Esophagus (tissue), 2 donors: ENCODE data around the gene TTC39B. TPM values are rescaled to one million over a fixed set of nuclear protein-coding genes. Genes with fewer than 3 reads are reported as not detected.

ENCODE experiments used
- H3K27ac ChIP-seq, 2 donors: one replicate each; pipeline ENCODE4 v1.5.1; 2013; ENCODE audit warnings: low read depth in 2 of 2, mild to moderate bottlenecking in 2 of 2, inconsistent platforms in 1 of 2, low read length in 1 of 2, moderate library complexity in 1 of 2
- H3K27me3 ChIP-seq, 2 donors: one replicate each; pipeline ENCODE4 v1.6.1; 2013; ENCODE audit warnings: low read length in 2 of 2, control low read depth in 1 of 2, mild to moderate bottlenecking in 1 of 2; ENCODE audit not compliant: insufficient read depth in 2 of 2, control insufficient read depth in 1 of 2
- H3K36me3 ChIP-seq, 2 donors: one replicate each; pipeline ENCODE4 v1.6.1; 2013; ENCODE audit warnings: low read length in 1 of 2; ENCODE audit not compliant: control insufficient read depth in 2 of 2, insufficient read depth in 2 of 2
- H3K4me1 ChIP-seq, 2 donors: one replicate each; pipeline ENCODE4 v1.6.1; 2013; ENCODE audit warnings: low read length in 1 of 2; ENCODE audit not compliant: control insufficient read depth in 2 of 2, insufficient read depth in 2 of 2
- H3K4me3 ChIP-seq, 2 donors: one replicate each; pipeline ENCODE4 v1.5.1; 2013; ENCODE audit warnings: low read length in 2 of 2, mild to moderate bottlenecking in 2 of 2, low read depth in 1 of 2, moderate library complexity in 1 of 2
- H3K9me3 ChIP-seq, 2 donors: one replicate each; pipeline ENCODE4 v1.6.1; 2013; ENCODE audit warnings: mild to moderate bottlenecking in 2 of 2, low read depth in 1 of 2, low read length in 1 of 2, moderate library complexity in 1 of 2; ENCODE audit not compliant: control insufficient read depth in 2 of 2, insufficient read depth in 1 of 2
- WGBS, 2 donors: extraction: QIAGEN DNeasy Blood & Tissue Kit; methylation state at CpG; one replicate each; pipeline ENCODE4 v1.1.7; 2013; 5-methylcytosine and 5-hydroxymethylcytosine counted together
- polyA plus RNA-seq, 2 donors: library from polyadenylated mRNA; stranded (reverse); fragments of 200-250 nt; gene quantifications; one replicate each; pipeline ENCODE4 v1.2.3, GENCODE V29; 2013
- donor health status: healthy with polysubstance abuse.
- donor health status: Bipolar disorder and iron deficiency.

TTC39B gene
- polyA plus RNA-seq, 2 donors = 9.9 to 10.7 TPM

GRCh38 chr9:15205632-15206420 lies 101.2 kb downstream of the TTC39B start:
- H3K9me3 ChIP-seq = no peaks in the 10 kb centered on the region

GRCh38 chr9:15203581-15203980 lies 103.4 kb downstream of the TTC39B start:
- Histone ChIP-seq H3K27me3 (no peaks in the 10 kb centered on the region), H3K27ac (no peak overlapping the region), H3K36me3 (peaks cover 0 to 2% of the 10 kb centered on the region in 2 donors), H3K9me3 (no peaks in the 10 kb centered on the region), H3K4me1 (no peaks in the 10 kb centered on the region), H3K4me3 (no peak overlapping the region)
- 42 to 44% methylated on average over 3 of the region's 3 CpGs for WGBS, 2 donors

More at GRCh38 chr9:15205632-15206420, 101.2 kb downstream of the TTC39B start:
- H3K27me3 ChIP-seq = no peaks in the 10 kb centered on the region
- H3K27ac ChIP-seq = no peak overlapping the region
- H3K4me3 ChIP-seq = no peak overlapping the region
- 89 to 90% methylated on average over 7 of the region's 7 CpGs for WGBS, 2 donors
- no peaks in the 10 kb centered on the region for H3K4me1 ChIP-seq
- peaks cover 0 to 2% of the 10 kb centered on the region in 2 donors for H3K36me3 ChIP-seq

DNA sequence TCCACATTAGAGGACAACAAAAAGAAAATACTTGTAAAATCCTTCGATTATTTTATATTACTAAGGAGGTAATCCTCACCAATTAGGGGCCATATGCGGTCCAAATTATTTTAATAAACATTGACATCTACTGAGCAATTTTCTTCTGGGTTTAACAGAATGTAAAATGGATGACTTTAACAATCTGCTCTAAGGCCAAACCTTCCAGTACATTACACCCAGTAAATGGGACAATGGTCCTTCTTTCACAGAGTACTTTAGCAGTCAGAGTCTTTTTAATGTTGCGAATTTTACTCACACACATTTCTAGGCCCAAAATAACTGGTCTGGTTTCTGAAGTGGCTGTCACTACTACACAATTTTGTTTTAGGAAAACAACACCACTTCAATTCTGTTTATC lies 106.9 kb downstream of the TTC39B start:
- H3K27me3 ChIP-seq = no peaks in the 10 kb centered on the region
- H3K27ac ChIP-seq = no peak overlapping the region
- H3K4me3 ChIP-seq = no peak overlapping the region
- WGBS, 2 donors = 93 to 98% methylated on average over 3 of the region's 3 CpGs
- no peaks in the 10 kb centered on the region for H3K4me1 ChIP-seq
- no peaks in the 10 kb centered on the region for H3K9me3 ChIP-seq
- H3K36me3 ChIP-seq = peaks cover 0 to 2% of the 10 kb centered on the region in 2 donors

DNA sequence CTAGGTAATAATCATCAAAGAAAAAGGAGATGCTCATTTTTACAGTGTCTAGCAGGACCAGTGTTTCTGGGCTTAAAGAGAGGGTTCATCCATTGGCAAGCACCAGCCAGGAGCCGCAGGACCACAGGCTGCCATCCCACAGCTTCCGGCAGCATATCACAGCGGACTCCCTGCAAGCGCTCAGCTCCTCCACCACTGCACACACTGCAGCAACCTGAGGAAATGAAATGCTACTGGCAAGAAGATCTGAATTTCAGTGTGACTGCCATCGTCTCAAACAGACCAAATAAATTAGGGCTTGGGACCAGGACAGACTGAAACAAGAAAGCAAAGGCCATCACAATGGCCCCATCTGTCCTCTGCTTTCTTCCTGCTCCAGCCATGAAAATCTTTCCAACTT lies 114.2 kb downstream of the TTC39B start:
- H3K27ac ChIP-seq = no peak overlapping the region
- H3K4me3 ChIP-seq = no peak overlapping the region
- H3K36me3 ChIP-seq = peaks cover 2 to 4% of the 10 kb centered on the region in 2 donors
- no peaks in the 10 kb centered on the region for H3K9me3 ChIP-seq
- no peaks in the 10 kb centered on the region for H3K27me3 ChIP-seq
- H3K4me1 ChIP-seq = no peaks in the 10 kb centered on the region
- WGBS, 2 donors = 94 to 97% methylated on average over 5 of the region's 5 CpGs

DNA sequence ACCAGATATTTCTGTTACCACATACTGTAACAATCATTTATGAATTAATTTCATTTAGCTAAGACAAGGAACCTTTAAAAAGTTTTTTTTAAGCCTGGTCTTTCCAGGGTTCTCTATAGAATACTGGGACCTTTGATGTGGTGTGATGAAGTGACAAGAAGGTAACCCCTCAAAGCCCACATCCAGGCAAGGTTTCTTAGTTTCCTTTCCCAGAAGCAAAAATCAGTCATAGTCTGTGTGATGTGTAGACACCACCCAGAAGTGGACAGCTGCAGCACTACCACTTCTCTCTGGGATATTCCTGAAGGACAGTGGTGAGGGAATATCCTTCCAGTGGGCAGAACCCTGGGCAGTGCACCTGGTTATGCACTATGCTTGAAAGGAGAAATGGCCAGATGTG lies 115.6 kb downstream of the TTC39B start:
- Histone ChIP-seq H3K9me3 (no peaks in the 10 kb centered on the region), H3K27me3 (no peaks in the 10 kb centered on the region), H3K4me3 (no peak overlapping the region), H3K36me3 (peaks cover 5 to 8% of the 10 kb centered on the region in 2 donors), H3K27ac (no peak overlapping the region), H3K4me1 (no peaks in the 10 kb centered on the region)

DNA sequence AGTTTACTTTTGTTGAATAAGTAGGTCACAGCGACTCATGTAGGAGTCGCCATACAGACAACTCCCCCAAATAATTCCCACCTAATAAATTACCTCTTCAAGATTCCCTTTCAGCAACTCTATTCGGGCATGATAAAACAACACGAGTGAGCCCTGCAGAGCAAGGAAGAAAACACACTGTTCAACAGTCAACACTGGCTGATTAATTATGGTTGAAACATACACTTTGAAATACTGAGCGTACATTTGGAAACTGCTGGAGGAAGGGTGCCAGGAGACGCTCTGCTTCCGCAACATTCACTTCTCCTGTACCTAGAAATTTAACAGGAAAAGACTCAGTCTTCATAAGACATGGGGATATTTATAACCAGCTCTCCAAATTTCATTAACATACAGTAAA lies 117.5 kb downstream of the TTC39B start:
- Histone ChIP-seq H3K36me3 (peaks cover 8% of the 10 kb centered on the region in 2 donors), H3K27ac (no peak overlapping the region), H3K4me3 (no peak overlapping the region), H3K9me3 (no peaks in the 10 kb centered on the region), H3K27me3 (no peaks in the 10 kb centered on the region), H3K4me1 (no peaks in the 10 kb centered on the region)
- 72 to 73% methylated on average over 7 of the region's 7 CpGs for WGBS, 2 donors

- H3K27me3 ChIP-seq = no peaks in the 10 kb centered on the region
- H3K36me3 ChIP-seq = peaks cover 5 to 8% of the 10 kb centered on the region in 2 donors
Measured at GRCh38 chr9:15187589-15187988, 119.4 kb downstream of the TTC39B start.

GRCh38 chr9:15182730-15183129 lies 124.3 kb downstream of the TTC39B start:
- H3K4me1 ChIP-seq = no peaks in the 10 kb centered on the region
- no peaks in the 10 kb centered on the region for H3K9me3 ChIP-seq
- H3K36me3 ChIP-seq = peaks cover 6% of the 10 kb centered on the region in 2 donors
- H3K27me3 ChIP-seq = no peaks in the 10 kb centered on the region
- no peak overlapping the region for H3K27ac ChIP-seq
- H3K4me3 ChIP-seq = no peak overlapping the region
- WGBS, 2 donors = 54 to 55% methylated on average over 3 of the region's 3 CpGs

More at GRCh38 chr9:15187589-15187988, 119.4 kb downstream of the TTC39B start:
- no peak overlapping the region for H3K27ac ChIP-seq
- 83 to 94% methylated on average over 1 of the region's 1 CpG for WGBS, 2 donors
- H3K4me1 ChIP-seq = no peaks in the 10 kb centered on the region
- H3K4me3 ChIP-seq = no peak overlapping the region
- H3K9me3 ChIP-seq = no peaks in the 10 kb centered on the region

DNA sequence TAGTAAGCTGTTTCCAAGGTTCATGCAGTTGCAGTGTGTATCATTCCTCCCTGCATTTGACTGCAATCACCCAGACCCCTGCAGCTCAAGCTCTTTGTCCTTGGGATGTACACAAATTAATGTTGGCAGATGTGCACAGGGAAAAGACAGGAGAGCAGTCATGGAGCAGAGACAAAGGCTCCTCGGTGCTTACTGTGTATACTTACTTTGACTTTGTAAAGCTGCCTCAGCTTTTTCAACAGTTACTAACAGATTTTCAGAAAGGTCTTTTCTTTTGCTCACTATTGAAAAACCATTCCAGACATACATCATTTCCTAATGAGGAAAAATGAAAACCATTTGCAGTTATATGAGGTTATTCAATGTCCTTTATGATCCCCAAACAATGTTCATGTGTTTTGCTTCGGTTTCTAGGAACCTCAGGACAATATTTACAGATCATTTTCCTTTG lies 124.9 kb downstream of the TTC39B start:
- Histone ChIP-seq H3K9me3 (no peaks in the 10 kb centered on the region), H3K27ac (no peak overlapping the region), H3K4me3 (no peak overlapping the region), H3K36me3 (peaks cover 3 to 4% of the 10 kb centered on the region in 2 donors), H3K4me1 (no peaks in the 10 kb centered on the region), H3K27me3 (no peaks in the 10 kb centered on the region)
- WGBS, 2 donors = 48 to 66% methylated on average over 2 of the region's 2 CpGs

GRCh38 chr9:15180124-15180523 lies 126.9 kb downstream of the TTC39B start:
- H3K27ac ChIP-seq = no peak overlapping the region
- no peaks in the 10 kb centered on the region for H3K4me1 ChIP-seq
- WGBS, 2 donors = 97 to 98% methylated on average over 1 of the region's 1 CpG
- no peak overlapping the region for H3K4me3 ChIP-seq
- H3K9me3 ChIP-seq = no peaks in the 10 kb centered on the region
- H3K36me3 ChIP-seq = peaks cover 3 to 4% of the 10 kb centered on the region in 2 donors
- H3K27me3 ChIP-seq = no peaks in the 10 kb centered on the region
